Thoracic aorta (tissue), 2 donors: ENCODE data around the gene RAPGEF4. TPM values are rescaled to one million over a fixed set of nuclear protein-coding genes. Genes with fewer than 3 reads are reported as not detected.

Experiments used
- ATAC-seq: fragments of 150-250 bp; one replicate; pipeline ENCODE4 v1.8.0; 2017; ENCODE audit warnings: low read depth; ENCODE audit not compliant: insufficient number of reproducible peaks, low FRiP score
- DNase-seq: peaks from one replicate; pipeline ENCODE4 v3.0.0-alpha.2; 2020; ENCODE audit warnings: low spot score
- H3K27ac ChIP-seq, 2 donors: fragments of 200-600 bp; sonication (generic); 1 replicate in 1 of 2; 2 replicates in 1 of 2; pipeline ENCODE4 v1.5.1; 2016; ENCODE audit warnings: mild to moderate bottlenecking in 2 of 2, moderate library complexity in 2 of 2
- H3K27me3 ChIP-seq: fragments of 200-600 bp; sonication (generic); replicated peaks from 2 replicates; pipeline ENCODE4 v1.6.0; 2016; ENCODE audit warnings: mild to moderate bottlenecking; ENCODE audit not compliant: insufficient read depth
- H3K36me3 ChIP-seq: fragments of 200-600 bp; sonication (generic); one replicate; pipeline ENCODE4 v1.5.1; 2016
- H3K4me1 ChIP-seq, 2 donors: fragments of 200-600 bp; sonication (generic); 1 replicate in 1 of 2; 2 replicates in 1 of 2; pipeline versions ENCODE4 v1.5.1 to v1.6.0; 2016; ENCODE audit warnings: low read depth in 2 of 2, mild to moderate bottlenecking in 1 of 2; ENCODE audit not compliant: control insufficient read depth in 1 of 2
- H3K4me3 ChIP-seq: fragments of 200-600 bp; sonication (generic); 2 replicates; pipeline ENCODE4 v1.5.1; 2016; ENCODE audit warnings: mild to moderate bottlenecking
- H3K9me3 ChIP-seq: fragments of 200-600 bp; sonication (generic); 2 replicates; pipeline ENCODE4 v1.5.1; 2016
- total RNA-seq, 2 donors: library from RNA; depleted of rRNA; stranded (reverse); fragments of >200 nt; gene quantifications; one replicate each; pipeline versions ENCODE4 v1.1.0 to v1.2.3, GENCODE V29; 2016
- TF ChIP-seq, protein P1 (sequence below): fragments of 200-600 bp; sonication (generic); IDR thresholded peaks from one replicate; pipeline ENCODE4 v1.5.1; 2019; ENCODE audit warnings: antibody characterized with exemption

RAPGEF4 gene
- total RNA-seq, 2 donors from 2014 or later, result 9.9 to 18.4 TPM

DNA sequence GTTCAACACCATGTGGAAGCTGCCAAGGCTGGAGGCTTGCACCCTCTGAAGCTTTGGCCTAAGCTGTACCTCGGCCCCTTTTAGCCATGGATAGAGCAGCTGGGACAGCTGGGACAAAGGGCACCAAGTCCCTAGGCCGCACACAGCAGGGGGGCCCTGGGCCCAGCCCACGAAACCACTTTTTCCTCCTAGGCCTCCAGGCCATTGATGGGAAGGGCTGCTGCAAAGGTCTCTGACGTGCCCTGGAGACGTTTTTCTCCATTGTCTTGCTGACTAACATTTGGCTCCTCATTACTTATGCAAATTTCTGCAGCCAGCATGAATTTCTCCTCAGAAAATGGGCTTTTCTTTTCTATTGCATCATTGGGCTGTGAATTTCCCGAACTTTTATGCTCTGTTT, 13.7 kb downstream of the RAPGEF4 start:
- ATAC-seq (no peak), DNase-seq (no peak)
- Histone ChIP-seq H3K4me3 (no peak overlapping the region), H3K9me3 (peaks cover 3% of the 10 kb centered on the region), H3K36me3 (no peaks in the 10 kb centered on the region), H3K4me1 (no peaks in the 10 kb centered on the region), H3K27me3 (no peaks in the 10 kb centered on the region), H3K27ac (no peak overlapping the region)
- TF ChIP-seq, protein P1, sequence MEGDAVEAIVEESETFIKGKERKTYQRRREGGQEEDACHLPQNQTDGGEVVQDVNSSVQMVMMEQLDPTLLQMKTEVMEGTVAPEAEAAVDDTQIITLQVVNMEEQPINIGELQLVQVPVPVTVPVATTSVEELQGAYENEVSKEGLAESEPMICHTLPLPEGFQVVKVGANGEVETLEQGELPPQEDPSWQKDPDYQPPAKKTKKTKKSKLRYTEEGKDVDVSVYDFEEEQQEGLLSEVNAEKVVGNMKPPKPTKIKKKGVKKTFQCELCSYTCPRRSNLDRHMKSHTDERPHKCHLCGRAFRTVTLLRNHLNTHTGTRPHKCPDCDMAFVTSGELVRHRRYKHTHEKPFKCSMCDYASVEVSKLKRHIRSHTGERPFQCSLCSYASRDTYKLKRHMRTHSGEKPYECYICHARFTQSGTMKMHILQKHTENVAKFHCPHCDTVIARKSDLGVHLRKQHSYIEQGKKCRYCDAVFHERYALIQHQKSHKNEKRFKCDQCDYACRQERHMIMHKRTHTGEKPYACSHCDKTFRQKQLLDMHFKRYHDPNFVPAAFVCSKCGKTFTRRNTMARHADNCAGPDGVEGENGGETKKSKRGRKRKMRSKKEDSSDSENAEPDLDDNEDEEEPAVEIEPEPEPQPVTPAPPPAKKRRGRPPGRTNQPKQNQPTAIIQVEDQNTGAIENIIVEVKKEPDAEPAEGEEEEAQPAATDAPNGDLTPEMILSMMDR, result no peak

DNA sequence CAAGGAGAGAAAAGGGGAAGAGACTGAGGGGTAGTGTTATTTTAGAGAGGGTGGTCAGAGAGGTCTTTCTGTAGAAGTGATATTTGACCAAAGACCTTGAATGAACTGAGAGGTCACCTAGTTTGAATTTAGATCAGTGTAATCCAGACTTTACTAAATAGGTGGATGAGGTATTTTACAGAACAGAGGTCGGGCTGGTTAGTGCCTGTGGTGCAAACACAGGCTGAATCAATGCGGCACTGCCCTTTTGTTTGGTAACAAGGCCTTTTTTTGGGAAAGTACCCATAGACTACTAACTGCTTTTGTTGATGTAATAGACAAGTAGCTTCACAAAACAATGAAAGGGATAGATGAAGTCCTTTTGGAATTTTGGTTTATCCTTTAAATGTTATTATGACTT, 15.9 kb downstream of the RAPGEF4 start:
- Histone ChIP-seq H3K4me3 (no peak overlapping the region), H3K9me3 (no peaks in the 10 kb centered on the region), H3K36me3 (no peaks in the 10 kb centered on the region), H3K4me1 (no peaks in the 10 kb centered on the region), H3K27ac (no peak overlapping the region), H3K27me3 (no peaks in the 10 kb centered on the region)
- no peak for ATAC-seq
- TF ChIP-seq, protein P1, result no peak
- DNase-seq, result no peak

DNA sequence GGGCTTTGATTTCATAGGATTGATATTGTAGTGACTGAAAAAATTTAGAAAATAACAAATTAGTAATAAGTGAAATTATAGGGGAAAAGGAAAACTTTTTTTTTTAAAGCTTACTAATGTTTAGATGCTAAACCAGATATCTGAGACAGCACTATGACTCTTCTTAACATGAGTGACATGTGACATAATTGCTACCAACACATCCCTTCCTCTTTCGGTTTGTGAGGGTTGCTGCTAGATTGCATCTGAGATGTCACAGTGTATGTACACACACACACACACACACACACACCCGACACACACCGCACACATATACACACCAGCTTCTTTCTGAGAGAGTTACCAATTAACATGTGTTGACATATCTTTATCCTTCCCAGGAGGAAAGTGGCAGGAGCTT, 18.0 kb downstream of the RAPGEF4 start:
- Histone ChIP-seq H3K27ac (no peak overlapping the region), H3K4me3 (no peak overlapping the region), H3K27me3 (no peaks in the 10 kb centered on the region), H3K9me3 (no peaks in the 10 kb centered on the region), H3K4me1 (no peaks in the 10 kb centered on the region), H3K36me3 (no peaks in the 10 kb centered on the region)
- DNase-seq (no peak), ATAC-seq (no peak)
- TF ChIP-seq, protein P1, result no peak

DNA sequence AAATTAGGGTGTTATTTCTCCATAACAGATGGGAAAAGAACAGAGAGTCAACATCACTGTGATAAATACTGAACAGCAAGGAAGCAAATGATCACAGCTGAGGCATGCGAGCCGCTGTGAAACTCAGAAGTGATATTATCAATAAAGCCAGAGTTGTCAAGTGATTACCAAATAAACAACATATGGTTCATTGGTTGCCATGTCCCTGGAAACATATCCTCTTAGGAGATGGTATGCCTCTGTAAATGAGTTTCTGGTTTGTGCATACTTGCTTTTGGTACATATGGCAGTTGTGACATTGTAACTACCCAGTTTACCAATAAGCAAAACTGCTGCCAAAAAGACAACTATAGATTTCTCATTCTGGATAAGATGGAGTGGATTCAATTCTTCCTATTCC, 23.8 kb downstream of the RAPGEF4 start:
- TF ChIP-seq, protein P1, result no peak
- DNase-seq (no peak), ATAC-seq (no peak)
- no peaks in the 10 kb centered on the region for H3K36me3 ChIP-seq
- H3K4me3 ChIP-seq, result no peak overlapping the region
- H3K9me3 ChIP-seq, result peaks cover 5% of the 10 kb centered on the region
- H3K27ac ChIP-seq, result no peak overlapping the region
- H3K4me1 ChIP-seq, result no peaks in the 10 kb centered on the region
- H3K27me3 ChIP-seq, result no peaks in the 10 kb centered on the region

DNA sequence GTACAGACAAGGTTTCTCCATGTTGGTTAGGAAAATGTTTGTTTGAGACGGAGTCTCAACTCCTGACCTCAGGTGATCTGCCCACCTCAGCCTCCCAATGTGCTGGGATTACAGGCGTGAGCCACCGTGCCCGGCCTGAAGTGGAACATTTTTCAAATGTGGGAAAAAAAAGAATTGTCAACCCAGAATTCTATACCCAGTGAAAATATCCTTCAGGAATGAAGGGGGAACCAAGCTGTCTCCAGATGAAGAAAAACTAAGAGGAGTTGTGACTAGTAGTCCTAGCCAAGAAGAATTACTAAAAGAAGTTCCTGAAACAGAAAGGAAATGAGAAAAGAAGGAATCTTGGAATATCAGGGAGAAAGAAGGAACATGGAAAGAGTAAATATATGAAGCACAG, 25.7 kb downstream of the RAPGEF4 start:
- ATAC-seq (no peak), DNase-seq (no peak)
- Histone ChIP-seq H3K4me3 (no peak overlapping the region), H3K36me3 (no peaks in the 10 kb centered on the region), H3K27ac (no peak overlapping the region), H3K9me3 (peaks cover 5% of the 10 kb centered on the region), H3K27me3 (no peaks in the 10 kb centered on the region), H3K4me1 (no peaks in the 10 kb centered on the region)
- TF ChIP-seq, protein P1, result no peak
